T-cell (primary cell): ENCODE measurements around the gene SLC1A7. TPM values are rescaled to one million over a fixed set of nuclear protein-coding genes. Genes with fewer than 3 reads are reported as not detected.

ENCODE experiments used
- ATAC-seq, 4 experiments: fragments of 200-7000 bp in 3 of 4; fragments of 150-1000 bp in 1 of 4; cut with Tn5 transposase; replicated peaks in 1 of 4; 1 replicate in 3 of 4; 2 replicates in 1 of 4; pipeline ENCODE4 v1.10.0; 2021; ENCODE audit warnings: moderate library complexity in 3 of 4, mild to moderate bottlenecking in 2 of 4, moderate number of reproducible peaks in 1 of 4
- CTCF ChIA-PET, 2 donors: fragments of 300-600 bp; sonication (Branson Sonifier 250); formaldehyde crosslinking; loops; one replicate each; lab custom pipeline; 2022; ENCODE audit warnings: antibody characterized with exemption in 2 of 2; lab: Charles Lee
- POLR2A ChIA-PET, 2 donors: fragments of 300-600 bp; sonication (Branson Sonifier 250); formaldehyde crosslinking; loops; one replicate each; lab custom pipeline; 2022; ENCODE audit warnings: antibody characterized with exemption in 2 of 2; lab: Charles Lee
- DNase-seq, 35 experiments: peaks; one replicate each; pipeline versions ENCODE4 v3.0.0 to v3.0.0-alpha.2; 2013 to 2023
- H3K27ac ChIP-seq: one replicate; pipeline ENCODE4 v1.5.1; 2013; ENCODE audit warnings: low read length
- H3K27me3 ChIP-seq, 2 experiments: replicated peaks in 1 of 2; 1 replicate in 1 of 2; 2 replicates in 1 of 2; pipeline versions ENCODE4 v1.6.1 to v1.7.0; 2013; ENCODE audit warnings: low read length in 1 of 2, mixed read lengths in 1 of 2; ENCODE audit not compliant: control insufficient read depth in 2 of 2, insufficient read depth in 2 of 2; ENCODE audit errors: extremely low read depth in 1 of 2
- H3K36me3 ChIP-seq, 2 donors: 1 replicate in 1 of 2; 2 replicates in 1 of 2; pipeline versions ENCODE4 v1.6.1 to v1.7.0; 2013; ENCODE audit warnings: low read length in 1 of 2; ENCODE audit not compliant: control insufficient read depth in 2 of 2, insufficient read depth in 1 of 2; ENCODE audit errors: extremely low read depth in 1 of 2
- H3K4me1 ChIP-seq, 2 experiments: 1 replicate in 1 of 2; 2 replicates in 1 of 2; pipeline versions ENCODE4 v1.6.1 to v1.7.0; 2013; ENCODE audit warnings: low read length in 2 of 2, mixed read lengths in 1 of 2; ENCODE audit not compliant: insufficient read depth in 2 of 2, control insufficient read depth in 1 of 2; ENCODE audit errors: extremely low read depth in 1 of 2
- H3K4me3 ChIP-seq, 2 donors: 1 replicate in 1 of 2; 2 replicates in 1 of 2; pipeline versions ENCODE4 v1.5.1 to v1.7.0; 2013; ENCODE audit warnings: mild to moderate bottlenecking in 2 of 2, low read length in 1 of 2, moderate library complexity in 1 of 2; ENCODE audit not compliant: control insufficient read depth in 1 of 2; ENCODE audit errors: extremely low read depth in 1 of 2
- H3K9me3 ChIP-seq: 2 replicates; pipeline ENCODE4 v1.7.0; 2013
- H3K27ac Mint-ChIP-seq, 2 donors: one replicate each; pipeline ENCODE4 v1.8.0; 2020 to 2021; ENCODE audit warnings: mild to moderate bottlenecking in 2 of 2, mixed read lengths in 2 of 2
- H3K27me3 Mint-ChIP-seq, 2 donors: one replicate each; pipeline ENCODE4 v1.8.0; 2021 to 2022; ENCODE audit warnings: mixed read lengths in 2 of 2
- H3K36me3 Mint-ChIP-seq: one replicate; pipeline ENCODE4 v1.8.0; 2021; ENCODE audit warnings: mixed read lengths
- H3K4me1 Mint-ChIP-seq, 3 donors: one replicate each; pipeline ENCODE4 v1.8.0; 2020 to 2022; ENCODE audit warnings: mixed read lengths in 3 of 3, mild to moderate bottlenecking in 1 of 3
- H3K4me3 Mint-ChIP-seq, 3 donors: one replicate each; pipeline ENCODE4 v1.8.0; 2020 to 2022; ENCODE audit warnings: mild to moderate bottlenecking in 3 of 3, mixed read lengths in 3 of 3, moderate library complexity in 3 of 3
- H3K9me3 Mint-ChIP-seq, 3 donors: one replicate each; pipeline ENCODE4 v1.8.0; 2020 to 2022; ENCODE audit warnings: mixed read lengths in 3 of 3
- WGBS: methylation state at CpG from one replicate; pipeline ENCODE4 v1.1.5; 2013; ENCODE audit warnings: missing lambda C conversion rate; ENCODE audit not compliant: insufficient coverage; 5-methylcytosine and 5-hydroxymethylcytosine counted together
- total RNA-seq, 35 experiments: library from RNA in 6 of 35; stranded (reverse) in 6 of 35; fragments of 120-200 nt in 1 of 35; gene quantifications; one replicate each; pipeline versions ENCODE4 v1.2.1 to v1.2.4 and lab custom pipeline; 2013 to 2026

The SLC1A7 gene
- total RNA-seq, 5 donors from 2014 or later (not counting 1 experiment from before 2014, with no cell fraction given) = 0.14 to 0.26 TPM; not detected in 3

GRCh38 chr1:53057127-53057526 is 85.3 kb downstream of the SLC1A7 start:
- peaks cover 0 to 7% (median 0%) of the 10 kb centered on the region in 3 donors for H3K4me1 Mint-ChIP-seq
- H3K27ac ChIP-seq = no peak overlapping the region
- ChIA-PET POLR2A (no interaction called here), CTCF (no interaction called here)
- peaks cover 0 to 13% of the 10 kb centered on the region in 2 experiments for H3K27me3 ChIP-seq
- WGBS = no CpG with 5 or more reads among the region's 2 CpGs
- no peak for ATAC-seq
- H3K27me3 Mint-ChIP-seq = peaks cover 9 to 22% of the 10 kb centered on the region in 2 donors
- peaks cover 29% of the 10 kb centered on the region for H3K36me3 Mint-ChIP-seq
- peaks cover 0 to 4% of the 10 kb centered on the region in 2 donors for H3K36me3 ChIP-seq
- H3K4me3 Mint-ChIP-seq = no peak overlapping the region
- no peaks in the 10 kb centered on the region for H3K9me3 Mint-ChIP-seq
- no peak overlapping the region for H3K4me3 ChIP-seq
- no peaks in the 10 kb centered on the region for H3K9me3 ChIP-seq
- DNase-seq = no peak
- H3K4me1 ChIP-seq = peaks cover 0 to 7% of the 10 kb centered on the region in 2 experiments
- H3K27ac Mint-ChIP-seq = no peak overlapping the region

GRCh38 chr1:53051676-53052075 is 90.8 kb downstream of the SLC1A7 start:
- Histone ChIP-seq H3K4me3 (no peak overlapping the region), H3K27ac (no peak overlapping the region), H3K9me3 (no peaks in the 10 kb centered on the region), H3K4me1 (no peaks in the 10 kb centered on the region), H3K27me3 (no peaks in the 10 kb centered on the region), H3K36me3 (peaks cover 2 to 46% of the 10 kb centered on the region in 2 donors)
- Mint-ChIP-seq H3K4me3 (no peak overlapping the region), H3K36me3 (peaks cover 62% of the 10 kb centered on the region), H3K27me3 (no peaks in the 10 kb centered on the region), H3K27ac (no peak overlapping the region), H3K9me3 (no peaks in the 10 kb centered on the region), H3K4me1 (no peaks in the 10 kb centered on the region)
- 86% methylated on average over 1 of the region's 1 CpG for WGBS
- ChIA-PET CTCF (no interaction called here), POLR2A (no interaction called here)
- no peak for ATAC-seq
- DNase-seq = no peak

GRCh38 chr1:53050310-53050709 is 92.1 kb downstream of the SLC1A7 start:
- Mint-ChIP-seq H3K36me3 (peaks cover 65% of the 10 kb centered on the region), H3K9me3 (no peaks in the 10 kb centered on the region), H3K4me1 (peaks cover 0 to 1% (median 0%) of the 10 kb centered on the region in 3 donors), H3K27ac (no peak overlapping the region), H3K27me3 (no peaks in the 10 kb centered on the region), H3K4me3 (no peak overlapping the region)
- POLR2A ChIA-PET = no interaction called here
- Histone ChIP-seq H3K27ac (no peak overlapping the region), H3K9me3 (no peaks in the 10 kb centered on the region), H3K4me1 (no peaks in the 10 kb centered on the region), H3K4me3 (no peak overlapping the region), H3K36me3 (peaks cover 2 to 51% of the 10 kb centered on the region in 2 donors), H3K27me3 (no peaks in the 10 kb centered on the region)
- CTCF ChIA-PET = no interaction called here
- no CpG with 5 or more reads among the region's 2 CpGs for WGBS
- DNase-seq (no peak), ATAC-seq (no peak)

- Histone ChIP-seq H3K9me3 (no peaks in the 10 kb centered on the region), H3K27ac (no peak overlapping the region), H3K4me1 (no peaks in the 10 kb centered on the region), H3K27me3 (no peaks in the 10 kb centered on the region), H3K36me3 (peaks cover 2 to 51% of the 10 kb centered on the region in 2 donors), H3K4me3 (no peak overlapping the region)
- CTCF ChIA-PET = no interaction called here
- H3K4me1 Mint-ChIP-seq = peaks cover 0 to 1% (median 0%) of the 10 kb centered on the region in 3 donors
- POLR2A ChIA-PET = no interaction called here
- no peaks in the 10 kb centered on the region for H3K9me3 Mint-ChIP-seq
- no peak for ATAC-seq
- H3K27ac Mint-ChIP-seq = no peak overlapping the region
- WGBS = no CpG with 5 or more reads among the region's 3 CpGs
- peaks cover 65% of the 10 kb centered on the region for H3K36me3 Mint-ChIP-seq
- DNase-seq = no peak
- H3K4me3 Mint-ChIP-seq = no peak overlapping the region
- H3K27me3 Mint-ChIP-seq = no peaks in the 10 kb centered on the region
Measured at GRCh38 chr1:53049574-53049967, 92.9 kb downstream of the SLC1A7 start.

- Histone ChIP-seq H3K36me3 (peaks cover 2 to 51% of the 10 kb centered on the region in 2 donors), H3K27me3 (no peaks in the 10 kb centered on the region), H3K9me3 (no peaks in the 10 kb centered on the region), H3K27ac (no peak overlapping the region), H3K4me1 (no peaks in the 10 kb centered on the region), H3K4me3 (no peak overlapping the region)
- peaks cover 0 to 1% (median 0%) of the 10 kb centered on the region in 3 donors for H3K4me1 Mint-ChIP-seq
- H3K27me3 Mint-ChIP-seq = no peaks in the 10 kb centered on the region
- no peak overlapping the region for H3K4me3 Mint-ChIP-seq
- H3K9me3 Mint-ChIP-seq = no peaks in the 10 kb centered on the region
- H3K27ac Mint-ChIP-seq = no peak overlapping the region
- ATAC-seq (no peak), DNase-seq (no peak)
- H3K36me3 Mint-ChIP-seq = peaks cover 60% of the 10 kb centered on the region
- ChIA-PET CTCF (no interaction called here), POLR2A (no interaction called here)
- 90% methylated on average over 2 of the region's 3 CpGs for WGBS
Measured at GRCh38 chr1:53048960-53049573, 93.4 kb downstream of the SLC1A7 start.

- Mint-ChIP-seq H3K9me3 (no peaks in the 10 kb centered on the region), H3K27ac (no peak overlapping the region), H3K27me3 (no peaks in the 10 kb centered on the region), H3K36me3 (peaks cover 50% of the 10 kb centered on the region), H3K4me3 (no peak overlapping the region), H3K4me1 (peaks cover 0 to 1% (median 0%) of the 10 kb centered on the region in 3 donors)
- POLR2A ChIA-PET = no interaction called here
- no peaks in the 10 kb centered on the region for H3K27me3 ChIP-seq
- ATAC-seq (no peak), DNase-seq (no peak)
- 93% methylated on average over 2 of the region's 5 CpGs for WGBS
- H3K9me3 ChIP-seq = no peaks in the 10 kb centered on the region
- no peak overlapping the region for H3K27ac ChIP-seq
- H3K36me3 ChIP-seq = peaks cover 2 to 51% of the 10 kb centered on the region in 2 donors
- CTCF ChIA-PET = no interaction called here
- H3K4me3 ChIP-seq = no peak overlapping the region
- no peaks in the 10 kb centered on the region for H3K4me1 ChIP-seq
Measured at GRCh38 chr1:53047737-53048736, 94.4 kb downstream of the SLC1A7 start.
